AG04449 (cell line): ENCODE data around the gene MIOX.

Source experiments
- CTCF ChIA-PET: fragments of 350-600 bp; formaldehyde crosslinking; extraction: SDS; loops from one replicate; lab custom pipeline; 2021; ENCODE audit warnings: antibody characterized with exemption; lab: Yijun Ruan, JAX
- POLR2A ChIA-PET: fragments of 400-600, 350-600 bp; formaldehyde crosslinking; extraction: SDS; loops from one replicate; lab custom pipeline; 2020; ENCODE audit warnings: antibody characterized with exemption, inconsistent platforms; lab: Yijun Ruan, JAX
- DNase-seq: peaks from one replicate; pipeline ENCODE4 v3.0.0-alpha.2; 2010; ENCODE audit warnings: low read depth, low spot score
- H3K4me3 ChIP-seq: 2 replicates; pipeline ENCODE4 v1.5.1; 2011; ENCODE audit warnings: low read depth, mild to moderate bottlenecking, control low read depth, low read length
- CTCF ChIP-seq: IDR thresholded peaks from one replicate; pipeline ENCODE4 v1.5.1; 2011; ENCODE audit warnings: mild to moderate bottlenecking, moderate library complexity, low read length, control low read depth, inconsistent platforms; ENCODE audit not compliant: insufficient read depth; ENCODE audit errors: missing control alignments

The MIOX gene

GRCh38 chr22:50536226-50536625 is 49.6 kb downstream of the MIOX start:
- no peak overlapping the region for H3K4me3 ChIP-seq
- no peak for TF ChIP-seq CTCF
- POLR2A ChIA-PET: interaction anchor here (0.7 kb wide), 1 partner anchor 11 kb away, joined by 6 read pairs; the partner anchor contains the start of gene SCO2
- CTCF ChIA-PET: interaction anchor here (0.6 to 3.1 kb wide), 6 partner anchors 9 to 155 kb away, joined by 3 to 14 read pairs (median 3); partner anchors contain the start of genes SCO2 and SYCE3
- DNase-seq: no peak

GRCh38 chr22:50537765-50538164 is 51.1 kb downstream of the MIOX start:
- DNase-seq: no peak
- no peak overlapping the region for H3K4me3 ChIP-seq
- POLR2A ChIA-PET: no interaction called here
- CTCF ChIA-PET: interaction anchor here (1.0 to 3.4 kb wide), 4 partner anchors 12 to 158 kb away, joined by 3 to 21 read pairs (median 4); partner anchors contain the start of gene SCO2
- TF ChIP-seq CTCF: no peak
